ENCODE data around the gene SETD5.

SETD5 gene

GRCh38 chr3:9390265-9390888 lies 7.0 kb upstream of the SETD5 start:
- no peak for DNase-seq

- no peak for DNase-seq
Measured at GRCh38 chr3:9392041-9392440, 5.4 kb upstream of the SETD5 start.

- no peak for DNase-seq
Measured at GRCh38 chr3:9395570-9396300, 1.7 kb upstream of the SETD5 start.

GRCh38 chr3:9396301-9396631 lies 1.1 kb upstream of the SETD5 start:
- no peak for DNase-seq

GRCh38 chr3:9396632-9397331 lies 633 bp upstream of the SETD5 start:
- DNase-seq: peak; percentile 99

- peak; percentile 64 for DNase-seq
Measured at GRCh38 chr3:9397906-9398699, 688 bp downstream of the SETD5 start.

GRCh38 chr3:9398700-9399336 lies 1.4 kb downstream of the SETD5 start:
- no peak for DNase-seq

GRCh38 chr3:9399337-9399703 lies 1.9 kb downstream of the SETD5 start:
- DNase-seq: no peak

- DNase-seq: peak; percentile 92
Measured at GRCh38 chr3:9399746-9400145, 2.3 kb downstream of the SETD5 start.

GRCh38 chr3:9400616-9401015 lies 3.2 kb downstream of the SETD5 start:
- DNase-seq: no peak

GRCh38 chr3:9401986-9402385 lies 4.6 kb downstream of the SETD5 start:
- no peak for DNase-seq

GRCh38 chr3:9402410-9403228 lies 5.2 kb downstream of the SETD5 start:
- peak; percentile 35 for DNase-seq

GRCh38 chr3:9403463-9403862 lies 6.0 kb downstream of the SETD5 start:
- no peak for DNase-seq

- DNase-seq: no peak
Measured at GRCh38 chr3:9404680-9405079, 7.3 kb downstream of the SETD5 start.

GRCh38 chr3:9405756-9406155 lies 8.3 kb downstream of the SETD5 start:
- DNase-seq: no peak

GRCh38 chr3:9406856-9407626 lies 9.6 kb downstream of the SETD5 start:
- DNase-seq: no peak

- no peak for DNase-seq
Measured at GRCh38 chr3:9408061-9408460, 10.6 kb downstream of the SETD5 start.

- no peak for DNase-seq
Measured at GRCh38 chr3:9408546-9408945, 11.1 kb downstream of the SETD5 start.

- DNase-seq: no peak
Measured at GRCh38 chr3:9409981-9410854, 12.8 kb downstream of the SETD5 start.

- no peak for DNase-seq
Measured at GRCh38 chr3:9411302-9411701, 13.9 kb downstream of the SETD5 start.
